Stimulated activated CD4-positive, alpha-beta T cell treated with anti-CD3 and anti-CD28 coated beads, Interleukin-15, amount 100 ng/mL, for 1 hour (primary cell): ENCODE results near the gene FRY.

Source experiments
- DNase-seq, 2 donors: peaks; one replicate each; pipeline ENCODE4 v3.0.0-alpha.2; 2020; ENCODE audit warnings: low read depth in 1 of 2, low spot score in 1 of 2

Gene FRY

DNA sequence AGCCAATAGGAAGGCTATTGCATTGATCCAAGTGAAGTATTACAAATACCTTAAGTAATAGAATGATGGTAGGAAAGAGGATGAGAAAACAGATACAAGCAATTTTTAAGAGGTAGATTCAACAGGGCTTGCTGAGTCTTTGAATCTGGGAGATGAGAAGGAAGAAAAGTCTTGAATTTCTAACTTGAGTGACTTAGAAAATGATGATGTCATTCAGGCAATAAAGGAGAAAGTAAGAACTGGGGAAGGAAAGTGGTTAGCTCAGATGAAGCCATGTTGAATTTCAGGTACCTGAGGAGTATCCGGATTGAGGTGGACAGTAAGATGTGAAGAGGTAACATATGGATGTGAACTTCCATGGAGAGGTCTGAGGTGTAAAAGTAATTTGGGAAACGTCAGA lies 15.5 kb upstream of the FRY start:
- no peak for DNase-seq

DNA sequence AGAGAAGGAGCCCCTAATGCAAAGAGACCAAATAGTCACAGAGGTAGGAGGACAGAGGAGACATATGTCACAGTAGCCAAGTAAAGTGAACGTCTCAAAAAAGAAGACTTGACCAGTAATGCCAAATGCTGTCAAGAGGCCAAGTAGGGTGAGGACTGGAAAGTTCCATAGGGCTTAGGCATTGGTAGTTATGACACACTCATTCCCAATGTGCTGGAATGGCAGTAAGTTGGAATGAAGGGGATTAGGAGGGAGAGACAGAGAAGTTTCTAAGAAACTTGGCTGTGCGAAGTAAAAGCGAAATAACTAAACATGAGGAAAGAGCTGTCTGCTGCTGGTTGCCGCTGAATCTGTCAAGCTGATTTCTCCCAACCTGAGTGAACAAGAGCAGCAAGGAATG lies 14.9 kb upstream of the FRY start:
- no peak for DNase-seq

DNA sequence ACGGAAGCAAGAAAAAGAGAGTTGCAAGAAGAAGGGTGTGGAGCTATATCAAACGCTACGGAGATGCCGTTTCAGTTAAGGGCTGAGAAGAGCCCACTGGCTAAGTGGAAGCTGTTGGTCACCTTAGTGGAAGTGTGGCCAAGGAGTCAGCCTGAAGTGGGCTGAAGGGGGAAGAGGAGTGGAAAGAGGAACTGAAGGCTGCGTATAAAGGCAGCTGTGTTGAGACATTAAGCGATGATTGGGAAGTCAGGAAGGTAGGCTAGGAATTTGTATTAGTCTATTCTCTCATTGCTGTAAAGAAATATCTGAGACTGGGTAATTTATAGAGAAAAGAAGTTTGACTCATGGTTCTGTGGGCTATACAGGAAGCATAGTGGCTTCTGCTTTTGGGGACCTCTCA lies 14.1 kb upstream of the FRY start:
- DNase-seq, result no peak

DNA sequence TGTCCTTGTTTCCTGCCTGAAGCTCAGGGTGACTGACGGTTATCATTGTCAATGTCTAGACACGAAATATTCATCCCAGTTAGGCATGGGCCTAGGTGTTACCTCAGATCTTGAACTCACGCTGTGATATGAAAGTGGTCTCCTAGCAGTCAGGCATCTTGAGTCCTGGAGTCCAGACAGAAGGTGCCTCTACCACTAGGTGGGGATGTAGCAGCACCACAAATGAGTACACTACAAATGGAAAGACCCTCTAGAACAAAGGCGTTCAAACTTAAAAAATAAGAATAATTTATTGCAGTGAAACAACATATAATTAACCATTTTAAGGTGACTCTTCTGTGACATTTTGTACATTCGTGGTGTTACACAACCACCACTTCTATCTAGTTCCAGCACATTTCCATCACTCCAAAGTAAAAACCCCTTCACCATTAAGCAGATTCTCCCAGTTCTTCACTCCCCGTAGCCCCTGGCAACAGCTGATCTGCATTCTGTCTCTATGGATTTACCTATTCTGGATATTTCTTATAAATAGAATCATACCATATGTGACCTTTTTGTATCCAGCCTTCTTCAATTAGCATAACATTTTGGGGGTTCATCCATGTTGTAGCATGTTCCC lies 11.9 kb upstream of the FRY start:
- DNase-seq, result no peak

DNA sequence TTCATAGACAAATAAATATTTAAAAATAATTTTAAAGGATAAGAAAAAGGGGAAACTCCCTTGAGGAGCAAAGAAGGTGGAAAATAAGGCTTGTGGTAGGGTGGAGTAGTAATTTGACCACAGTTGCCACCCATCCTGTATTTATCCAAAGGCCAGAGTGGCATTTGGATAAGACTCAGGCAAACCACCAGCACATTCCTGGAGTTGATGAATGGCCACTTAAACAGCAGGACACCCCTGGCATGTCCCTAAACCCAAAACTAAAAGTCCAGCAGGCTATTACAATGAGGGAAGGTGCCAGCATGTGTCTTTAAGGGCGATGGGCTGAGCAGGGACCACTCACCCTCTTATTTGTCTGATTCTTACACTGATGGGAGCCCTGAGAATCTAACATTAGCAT lies 9.8 kb upstream of the FRY start:
- DNase-seq, result no peak

DNA sequence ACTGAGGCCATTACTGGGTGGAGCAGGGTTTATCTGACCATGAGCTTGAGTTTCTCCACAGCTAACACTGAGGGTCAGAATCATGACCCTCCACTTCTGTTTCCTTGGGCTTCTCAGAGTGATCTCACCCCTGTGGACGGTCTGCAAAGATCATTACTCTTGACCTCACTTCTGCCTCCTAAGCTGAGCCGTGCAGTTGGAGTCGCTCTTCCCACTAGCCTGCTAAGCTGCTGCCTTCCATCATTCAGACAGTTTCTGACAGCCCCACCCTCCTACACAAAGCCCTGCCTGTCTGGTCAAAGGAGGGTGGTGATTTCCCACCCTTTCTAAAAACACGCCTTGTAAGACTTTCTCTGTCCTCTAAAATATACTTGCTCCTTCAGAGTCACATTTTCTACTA lies 9.3 kb upstream of the FRY start:
- DNase-seq, result no peak

DNA sequence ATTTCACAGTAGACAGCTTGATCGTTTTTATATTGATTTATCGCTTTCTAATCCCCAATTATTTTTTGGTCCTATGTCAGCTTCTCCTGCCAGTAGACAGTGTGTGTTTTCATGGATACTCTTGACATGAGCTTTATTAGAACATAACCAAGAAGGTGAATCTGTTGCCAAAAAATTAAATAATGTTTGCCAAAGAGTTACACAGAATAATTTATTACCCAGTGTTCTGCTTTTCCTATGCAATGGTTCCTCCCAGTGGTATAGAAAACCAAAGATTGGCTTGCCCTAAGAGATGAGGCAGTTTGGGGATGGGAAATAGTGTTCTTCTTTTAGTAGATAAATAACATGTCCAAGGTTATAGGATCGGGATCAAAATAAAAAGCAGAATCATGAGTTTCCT lies 8.5 kb upstream of the FRY start:
- DNase-seq, result no peak

DNA sequence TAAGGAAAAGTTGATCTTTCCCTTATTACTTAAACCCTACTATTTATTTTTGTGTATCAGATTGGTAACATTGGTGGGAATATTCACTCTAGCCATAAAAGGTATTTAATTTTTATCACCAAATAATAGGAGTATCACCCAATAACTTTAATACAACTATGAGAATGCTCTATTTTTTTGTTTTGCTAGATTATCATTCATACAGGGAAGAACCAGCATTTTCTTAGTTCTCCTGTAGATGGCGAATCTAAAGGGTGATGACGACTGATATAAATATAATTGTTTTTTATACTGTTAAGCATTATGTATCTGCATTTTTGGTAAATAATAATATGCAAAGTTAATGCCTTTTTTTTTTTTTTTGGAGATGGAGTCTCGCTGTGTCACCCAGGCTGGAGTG lies 7.9 kb upstream of the FRY start:
- DNase-seq, result no peak

DNA sequence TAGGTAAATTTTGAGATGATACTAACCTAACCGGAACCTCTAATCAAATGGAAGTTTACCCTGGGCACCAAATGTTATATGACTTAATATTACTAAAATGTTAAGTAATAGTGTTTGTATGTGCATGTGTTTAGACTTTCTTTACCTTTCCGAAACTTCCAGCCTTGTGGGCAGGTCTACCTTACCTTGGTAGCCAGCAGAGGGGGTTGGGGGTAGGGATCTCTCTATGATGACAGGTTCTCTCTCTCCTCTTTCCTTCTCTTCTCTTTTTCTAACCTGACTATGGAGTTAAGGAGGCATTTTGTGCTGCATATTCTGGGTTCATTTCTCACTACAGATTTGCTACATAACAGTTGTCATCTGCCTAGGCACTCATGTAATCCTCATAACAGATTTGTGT lies 6.8 kb upstream of the FRY start:
- no peak for DNase-seq

DNA sequence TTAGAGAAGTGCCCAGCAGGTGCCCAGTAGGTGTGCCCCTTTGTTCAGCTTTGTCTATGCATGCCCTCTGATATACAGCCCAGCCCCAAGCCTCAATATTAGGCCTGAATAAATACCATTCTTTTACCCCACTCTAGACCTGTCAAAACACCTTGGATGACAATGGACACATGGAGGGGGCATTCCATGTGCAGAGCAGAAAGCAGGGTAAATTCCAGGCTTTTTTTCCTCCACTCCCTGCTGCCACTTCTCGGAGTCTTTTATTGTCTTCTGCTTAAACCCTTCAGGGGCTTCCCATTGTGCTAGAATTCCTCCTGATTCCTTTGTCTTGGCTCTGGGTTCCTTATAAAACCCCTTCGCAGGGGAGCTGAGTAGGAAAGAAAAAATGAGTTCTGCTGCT lies 5.8 kb upstream of the FRY start:
- DNase-seq, result no peak

DNA sequence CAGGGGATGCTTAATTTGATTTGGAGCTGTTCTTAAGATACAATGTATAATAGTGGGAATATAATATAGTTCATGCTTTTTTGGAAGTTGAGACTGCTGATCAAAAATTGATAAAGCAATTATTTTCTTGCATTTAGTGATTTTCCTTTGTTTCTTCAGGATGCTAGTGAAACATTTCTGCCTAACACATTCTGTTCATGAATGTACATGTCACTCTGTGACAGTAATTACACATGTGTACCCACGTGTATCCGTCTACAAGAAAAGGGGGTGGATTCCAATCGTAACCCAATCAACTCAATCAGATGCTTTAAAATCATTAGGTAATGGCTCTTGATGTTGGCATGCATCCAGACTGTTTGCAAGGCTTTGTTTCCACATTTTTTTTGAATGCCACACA lies 5.0 kb upstream of the FRY start:
- DNase-seq, result no peak

DNA sequence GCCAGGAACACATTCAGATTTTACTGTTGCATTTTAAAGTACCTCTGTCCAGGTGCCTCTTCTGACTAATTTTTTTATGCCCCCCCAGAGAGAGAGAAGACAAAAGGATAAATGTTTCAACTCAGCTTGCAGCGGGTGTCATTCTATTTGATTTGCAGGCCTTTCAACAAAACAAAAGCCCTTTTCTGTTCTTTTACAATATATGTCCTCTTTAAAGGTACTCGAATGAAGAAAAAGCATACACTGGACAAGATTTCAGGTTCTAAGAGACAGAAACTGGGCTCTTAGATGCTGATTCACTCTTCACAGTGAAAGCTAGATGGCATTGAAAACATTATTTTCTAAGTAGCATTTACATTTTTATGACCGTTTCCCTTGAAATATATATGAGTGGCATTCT lies 2.9 kb upstream of the FRY start:
- no peak for DNase-seq

DNA sequence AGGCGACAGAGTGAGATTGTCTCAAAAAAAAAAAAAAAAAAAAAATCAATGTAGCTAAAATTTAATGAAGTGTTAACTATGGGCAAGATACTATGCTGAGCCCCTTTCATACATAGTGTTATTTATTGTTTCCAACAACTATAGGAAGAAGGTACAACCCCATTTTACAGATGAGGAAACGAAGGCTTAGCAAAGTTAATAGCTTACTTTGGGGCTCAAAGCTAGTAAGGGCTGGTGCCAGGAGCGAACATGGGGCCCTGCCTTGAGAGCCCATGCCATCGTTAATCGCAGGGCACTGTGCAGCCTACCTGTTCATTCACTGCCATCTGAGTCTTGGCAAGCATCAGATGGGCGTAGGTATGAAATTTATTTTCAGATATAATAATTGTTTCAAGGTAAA lies 1.9 kb upstream of the FRY start:
- DNase-seq, result no peak

DNA sequence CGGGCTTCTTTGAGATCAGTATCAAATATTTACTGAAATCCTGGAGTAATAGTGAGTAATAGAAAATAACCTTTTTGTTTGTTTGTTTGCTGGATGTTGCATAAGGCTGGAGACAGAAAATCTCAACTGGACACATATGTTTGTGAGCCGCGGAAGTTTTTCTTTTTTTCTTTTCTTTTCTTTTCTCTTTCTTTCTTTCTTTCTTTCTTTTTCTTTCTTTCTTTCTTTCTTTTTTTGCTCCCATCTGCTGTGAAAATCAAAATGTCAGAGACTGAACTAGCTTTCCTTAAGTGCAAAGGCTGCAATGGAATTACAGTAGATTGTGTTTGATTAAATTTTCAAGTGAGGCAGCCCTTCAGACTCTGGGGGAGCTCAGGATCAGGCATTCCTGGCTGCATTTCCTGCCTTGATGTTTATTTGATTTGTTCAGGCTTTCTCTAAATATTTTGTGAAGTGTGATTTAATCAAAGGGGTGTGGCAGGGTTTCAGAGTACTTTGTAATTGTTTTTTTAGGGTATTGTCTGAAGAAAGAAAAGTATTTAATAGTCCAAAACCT lies 319 bp downstream of the FRY start:
- no peak for DNase-seq

DNA sequence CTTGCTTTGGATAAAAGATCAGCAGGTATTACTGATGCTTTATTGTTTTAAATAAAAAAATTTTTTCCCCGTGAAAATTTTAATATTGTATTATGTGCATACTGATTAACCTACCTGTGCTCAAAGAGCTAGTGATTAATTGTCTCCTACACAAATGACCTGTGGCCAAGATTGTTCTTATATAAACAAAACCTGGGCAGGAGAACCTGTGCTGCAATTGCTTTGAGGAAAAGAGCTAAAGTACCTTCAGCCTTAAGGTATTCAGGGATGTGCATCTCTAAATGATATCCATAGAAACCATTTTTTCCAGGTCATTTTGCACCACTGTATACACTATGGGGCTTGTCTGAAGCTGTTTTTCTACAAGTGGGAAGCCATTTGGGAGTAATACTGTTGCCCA lies 1.2 kb downstream of the FRY start:
- DNase-seq, result no peak

DNA sequence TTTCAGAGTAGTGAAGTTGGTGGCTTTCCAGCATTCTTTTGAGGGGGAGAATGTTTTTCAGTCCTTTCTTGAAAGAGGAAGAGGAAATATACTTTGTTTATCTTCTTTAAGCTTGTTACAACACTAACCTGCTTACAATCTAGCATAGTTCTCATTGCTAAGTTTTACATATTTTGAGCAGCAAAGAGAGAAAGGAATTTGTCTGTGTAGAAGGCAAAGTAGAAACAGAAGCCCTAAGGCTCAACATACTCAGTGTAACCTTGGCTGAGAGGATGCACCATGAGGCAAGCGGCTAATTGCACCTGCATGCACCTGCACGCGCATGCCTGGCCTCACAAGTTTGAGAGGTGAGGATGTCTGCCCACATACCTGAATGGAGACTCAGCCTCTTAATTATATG lies 2.2 kb downstream of the FRY start:
- DNase-seq, result no peak

DNA sequence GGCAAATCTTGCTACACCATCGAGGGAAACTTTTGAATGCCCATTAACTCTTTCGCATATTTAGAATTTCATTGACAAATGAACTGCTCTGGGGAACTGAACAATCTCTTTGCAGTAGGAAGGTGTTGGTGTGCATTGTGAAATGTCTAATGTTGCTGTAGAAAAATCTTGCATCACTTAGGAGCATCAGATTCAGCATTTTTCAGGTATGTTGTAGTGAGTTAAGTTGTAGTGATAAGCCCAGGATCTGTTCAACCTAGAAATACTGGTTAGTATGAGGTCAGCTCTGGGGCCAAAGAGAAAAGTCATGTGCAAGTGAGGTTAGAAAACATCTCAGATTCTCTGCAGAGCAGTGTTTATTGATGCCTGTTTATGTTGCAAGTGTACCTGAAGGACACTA lies 4.1 kb downstream of the FRY start:
- DNase-seq, result no peak

DNA sequence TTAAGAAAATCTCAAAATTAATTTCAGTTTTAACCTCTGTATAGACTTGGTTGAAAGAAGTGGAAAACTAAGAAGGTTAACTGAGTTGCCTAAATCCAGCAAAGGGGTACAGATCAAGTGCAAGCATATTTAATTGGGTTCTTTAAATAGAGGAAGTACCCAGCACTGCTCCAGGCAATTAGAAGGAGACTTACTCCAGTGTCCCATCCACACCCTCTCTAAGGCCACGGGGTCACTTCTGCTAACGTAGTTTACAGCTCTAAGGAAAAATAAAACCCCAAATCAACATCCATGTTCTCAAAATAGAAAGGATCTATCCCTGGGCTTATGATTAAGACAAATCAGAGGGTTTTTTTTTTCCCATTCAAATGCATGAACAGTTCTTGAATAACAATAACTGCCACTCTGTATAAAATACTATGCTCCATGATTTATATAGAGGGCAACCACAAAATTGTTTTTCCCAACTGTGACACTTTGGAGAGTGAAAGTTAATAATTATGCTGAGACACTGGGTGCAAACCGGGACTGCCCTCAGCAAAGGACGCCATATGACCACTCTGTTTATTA lies 4.6 kb downstream of the FRY start:
- no peak for DNase-seq

DNA sequence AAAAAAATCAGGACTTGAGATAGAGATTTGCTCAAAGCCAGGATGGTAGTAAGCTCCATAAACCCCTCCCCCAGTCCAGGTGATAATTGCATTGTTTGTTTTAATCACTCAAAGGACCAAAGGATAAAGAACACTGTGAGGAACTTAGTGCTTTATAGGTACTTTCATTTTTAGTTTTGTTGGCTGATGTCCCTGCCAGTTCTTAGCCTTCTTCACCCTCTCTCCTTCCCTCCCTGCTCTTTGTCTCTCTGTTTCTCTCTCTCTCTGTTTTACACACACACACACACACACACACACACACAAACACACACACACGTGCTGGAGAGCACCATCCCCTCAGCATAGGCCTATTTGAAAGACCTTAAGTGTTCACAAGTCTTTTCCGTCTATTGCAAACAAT lies 5.2 kb downstream of the FRY start:
- no peak for DNase-seq

DNA sequence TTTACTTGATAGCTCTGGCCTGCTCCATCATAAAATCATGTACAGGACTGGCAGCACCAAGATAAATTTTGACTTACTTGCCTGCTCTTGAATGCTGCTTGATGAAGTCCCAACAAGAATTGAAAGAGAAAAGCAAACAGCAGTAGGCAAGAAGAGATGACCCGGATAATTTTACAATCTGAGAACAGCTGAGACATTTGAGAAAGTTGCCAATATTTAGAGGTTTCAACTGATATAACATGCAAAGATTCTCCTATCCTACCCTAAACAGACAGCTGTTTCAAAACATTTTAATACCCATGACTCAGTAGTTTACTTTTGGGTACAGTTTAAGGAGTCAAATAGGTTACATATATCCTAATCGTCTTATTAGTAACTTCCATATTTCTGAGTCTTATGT lies 5.9 kb downstream of the FRY start:
- DNase-seq, result no peak

DNA sequence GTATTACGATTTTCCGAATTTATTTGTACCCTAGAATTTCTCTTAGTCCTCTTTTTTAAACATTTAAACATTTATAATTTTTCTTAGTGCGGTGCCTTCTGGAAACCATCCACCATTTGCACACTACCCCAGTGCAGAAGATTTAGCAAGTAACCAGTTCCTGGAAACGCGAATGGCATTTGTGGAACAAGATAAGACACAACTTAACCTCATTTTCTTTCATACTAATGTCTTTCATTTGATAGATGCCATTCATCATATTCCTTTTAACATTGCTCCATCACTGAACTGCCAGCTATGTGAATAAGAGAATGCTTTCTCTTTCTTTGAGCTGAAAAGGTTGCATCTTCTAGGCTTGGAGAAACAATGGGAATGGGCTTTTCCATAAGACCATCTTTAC lies 6.8 kb downstream of the FRY start:
- DNase-seq, result no peak

DNA sequence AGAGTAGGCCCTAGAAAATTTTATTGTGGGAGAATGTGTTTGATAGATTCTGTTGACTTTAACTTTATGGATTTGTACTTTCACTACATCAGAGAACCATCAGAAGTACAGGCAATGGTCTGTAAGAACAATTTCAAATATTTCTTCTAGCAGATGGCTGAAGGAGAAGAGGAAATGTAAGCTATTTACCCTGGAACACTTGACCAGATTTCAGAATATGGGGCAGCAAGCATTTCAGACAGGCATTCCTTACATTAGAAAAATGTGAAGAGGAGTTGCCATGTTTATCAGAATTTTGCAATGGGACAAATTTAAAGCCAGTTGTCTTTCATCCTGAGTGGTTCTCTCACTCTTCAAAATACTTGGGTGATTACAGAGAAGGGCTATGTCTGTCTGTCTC lies 7.5 kb downstream of the FRY start:
- no peak for DNase-seq

DNA sequence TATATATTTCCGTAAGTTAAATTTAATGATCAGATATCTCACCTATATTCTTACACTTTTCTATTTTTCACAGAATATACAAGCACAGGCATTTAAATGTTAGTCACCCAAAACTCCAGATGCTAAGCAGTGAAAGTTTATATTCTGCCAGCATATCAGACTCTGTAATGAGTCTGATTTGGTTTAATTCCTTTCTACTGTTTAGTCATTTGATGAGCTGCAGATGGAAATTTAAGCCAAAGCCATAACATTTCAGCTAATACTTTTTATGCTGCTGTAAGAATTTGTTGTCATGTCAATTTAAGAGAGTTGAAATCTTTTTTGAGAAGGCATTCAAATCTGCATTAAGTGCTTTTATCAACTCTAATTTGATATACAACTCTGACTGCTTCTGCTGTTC lies 8.0 kb downstream of the FRY start:
- DNase-seq, result no peak
